HEK293 (cell line): ENCODE measurements around the gene MEGF6.

Source experiments
- CTCF ChIA-PET: fragments of 350-600 bp; formaldehyde crosslinking; extraction: SDS; loops from one replicate; lab custom pipeline; 2021; ENCODE audit warnings: antibody characterized with exemption; lab: Yijun Ruan, JAX
- POLR2A ChIA-PET: fragments of 300-600 bp; formaldehyde crosslinking; extraction: SDS; loops from one replicate; lab custom pipeline; 2020; ENCODE audit warnings: antibody characterized with exemption, inconsistent platforms; lab: Yijun Ruan, JAX
- H3K27ac ChIP-seq: fragments of 200-500 bp; sonication (Bioruptor generic); 2 replicates; pipeline ENCODE4 v1.5.1; 2014; ENCODE audit warnings: low read depth, low read length, control low read depth, inconsistent platforms; ENCODE audit errors: extremely low read depth
- H3K36me3 ChIP-seq, 2 experiments: fragments of 200-500 bp in 1 of 2; sonication (Bioruptor generic) in 1 of 2; 1 replicate in 1 of 2; 2 replicates in 1 of 2; pipeline ENCODE4 v1.5.1; 2014 to 2017; ENCODE audit warnings: inconsistent platforms in 2 of 2, low read length in 2 of 2; ENCODE audit not compliant: control insufficient read depth in 2 of 2, insufficient read depth in 1 of 2
- H3K4me1 ChIP-seq: fragments of 200-500 bp; sonication (Bioruptor generic); 2 replicates; pipeline ENCODE4 v1.5.1; 2014; ENCODE audit warnings: mild to moderate bottlenecking, low read length, inconsistent platforms; ENCODE audit not compliant: control insufficient read depth, insufficient read depth
- H3K4me3 ChIP-seq: 2 replicates; pipeline ENCODE4 v1.5.1; 2011; ENCODE audit warnings: low read depth, mild to moderate bottlenecking, control low read depth, low read length, moderate library complexity
- H3K9me3 ChIP-seq: fragments of 200-500 bp; sonication (Bioruptor generic); 2 replicates; pipeline ENCODE4 v1.5.1; 2014; ENCODE audit warnings: low read depth, low read length, inconsistent platforms; ENCODE audit not compliant: control insufficient read depth, insufficient read depth
- MEIS1 ChIP-seq: sonication (generic); formaldehyde crosslinking; IDR thresholded peaks from 2 replicates; pipeline ENCODE4 v1.8.1; 2022; ENCODE audit warnings: missing genetic modification reagents, mild to moderate bottlenecking, borderline replicate concordance
- ZBTB21 ChIP-seq: fragments of 450-650 bp; formaldehyde crosslinking; IDR thresholded peaks from 2 replicates; pipeline ENCODE4 v1.5.1; 2017; ENCODE audit warnings: missing biosample characterization, missing genetic modification characterization
- ZNF140 ChIP-seq: fragments of 450-650 bp; formaldehyde crosslinking; IDR thresholded peaks from 2 replicates; pipeline ENCODE4 v1.5.1; 2016; ENCODE audit warnings: missing biosample characterization, missing genetic modification characterization
- ZNF211 ChIP-seq: fragments of 450-650 bp; formaldehyde crosslinking; IDR thresholded peaks from 2 replicates; pipeline ENCODE4 v1.5.1; 2016; ENCODE audit warnings: low read depth, missing biosample characterization, missing genetic modification characterization
- ZNF214 ChIP-seq: fragments of 450-650 bp; formaldehyde crosslinking; IDR thresholded peaks from 2 replicates; pipeline ENCODE4 v1.5.1; 2017; ENCODE audit warnings: missing biosample characterization, mild to moderate bottlenecking, missing genetic modification characterization, borderline replicate concordance
- ZNF394 ChIP-seq: fragments of 450-650 bp; formaldehyde crosslinking; IDR thresholded peaks from 2 replicates; pipeline ENCODE4 v1.5.1; 2016; ENCODE audit warnings: missing biosample characterization, missing genetic modification characterization, mild to moderate bottlenecking, moderate library complexity, borderline replicate concordance
- ZNF558 ChIP-seq: fragments of 450-650 bp; formaldehyde crosslinking; IDR thresholded peaks from 2 replicates; pipeline ENCODE4 v1.5.1; 2016; ENCODE audit warnings: missing biosample characterization, missing genetic modification characterization
- ZNF560 ChIP-seq: fragments of 450-650 bp; formaldehyde crosslinking; IDR thresholded peaks from 2 replicates; pipeline ENCODE4 v1.5.1; 2017; ENCODE audit warnings: missing biosample characterization, missing genetic modification characterization, borderline replicate concordance
- ZNF561 ChIP-seq: fragments of 450-650 bp; IDR thresholded peaks from 2 replicates; pipeline ENCODE4 v1.5.1; 2018; ENCODE audit warnings: missing biosample characterization, missing genetic modification characterization, borderline replicate concordance
- ZNF660 ChIP-seq: fragments of 450-650 bp; IDR thresholded peaks from 2 replicates; pipeline ENCODE4 v1.5.1; 2018; ENCODE audit warnings: missing biosample characterization, mild to moderate bottlenecking, missing genetic modification characterization
- TF ChIP-seq, protein P1 (sequence below): fragments of 450-650 bp; formaldehyde crosslinking; conservative IDR thresholded peaks from 2 replicates; pipeline ENCODE4 v1.5.1; 2016; ENCODE audit warnings: low read depth, missing biosample characterization, missing genetic modification characterization
- TF ChIP-seq, protein P2 (sequence below): fragments of 450-650 bp; formaldehyde crosslinking; IDR thresholded peaks from 2 replicates; pipeline ENCODE4 v1.5.1; 2016; ENCODE audit warnings: missing biosample characterization, missing genetic modification characterization
- TF ChIP-seq, protein P3 (sequence below): fragments of 450-650 bp; formaldehyde crosslinking; IDR thresholded peaks from 2 replicates; pipeline ENCODE4 v1.5.1; 2016; ENCODE audit warnings: missing biosample characterization, missing genetic modification characterization
- TF ChIP-seq, protein P4 (sequence below): fragments of 450-650 bp; IDR thresholded peaks from 2 replicates; pipeline ENCODE4 v1.5.1; 2018; ENCODE audit warnings: missing biosample characterization, missing genetic modification characterization
- TF ChIP-seq, protein P5 (sequence below): fragments of 450-650 bp; formaldehyde crosslinking; optimal IDR thresholded peaks from 2 replicates; pipeline ENCODE3; 2016; ENCODE audit warnings: missing biosample characterization, mild to moderate bottlenecking, missing genetic modification characterization

MEGF6 gene

DNA sequence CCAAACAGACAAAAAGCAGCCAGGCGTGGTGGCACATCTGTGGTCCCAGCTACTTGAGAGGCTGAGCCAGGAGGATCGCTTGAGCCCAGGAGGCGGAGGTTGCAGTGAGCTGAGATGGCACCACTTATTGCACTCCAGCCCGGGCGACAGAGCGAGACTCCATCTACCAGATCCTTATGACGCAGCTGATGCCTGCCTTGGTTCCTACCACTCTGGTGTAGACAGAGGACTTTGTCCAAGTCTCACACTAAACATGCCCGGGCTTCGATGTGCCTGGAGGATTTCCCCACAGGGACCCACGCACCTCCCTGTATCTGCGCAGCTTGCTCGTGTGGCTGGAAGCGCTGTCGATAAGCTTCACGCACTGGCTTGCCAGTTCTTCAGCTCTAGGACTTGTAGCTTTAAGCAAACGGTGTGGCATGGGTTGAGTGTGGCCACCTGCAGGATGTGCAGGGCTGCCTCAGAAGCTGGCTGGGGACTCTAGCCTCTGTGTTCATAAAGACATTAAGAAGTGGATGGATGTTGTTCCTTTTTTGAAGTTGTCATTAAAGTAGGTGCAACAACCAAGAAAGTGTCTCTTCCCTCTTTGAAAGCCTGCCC, 18.4 kb upstream of the MEGF6 start (continued):
- TF ChIP-seq, protein P1, sequence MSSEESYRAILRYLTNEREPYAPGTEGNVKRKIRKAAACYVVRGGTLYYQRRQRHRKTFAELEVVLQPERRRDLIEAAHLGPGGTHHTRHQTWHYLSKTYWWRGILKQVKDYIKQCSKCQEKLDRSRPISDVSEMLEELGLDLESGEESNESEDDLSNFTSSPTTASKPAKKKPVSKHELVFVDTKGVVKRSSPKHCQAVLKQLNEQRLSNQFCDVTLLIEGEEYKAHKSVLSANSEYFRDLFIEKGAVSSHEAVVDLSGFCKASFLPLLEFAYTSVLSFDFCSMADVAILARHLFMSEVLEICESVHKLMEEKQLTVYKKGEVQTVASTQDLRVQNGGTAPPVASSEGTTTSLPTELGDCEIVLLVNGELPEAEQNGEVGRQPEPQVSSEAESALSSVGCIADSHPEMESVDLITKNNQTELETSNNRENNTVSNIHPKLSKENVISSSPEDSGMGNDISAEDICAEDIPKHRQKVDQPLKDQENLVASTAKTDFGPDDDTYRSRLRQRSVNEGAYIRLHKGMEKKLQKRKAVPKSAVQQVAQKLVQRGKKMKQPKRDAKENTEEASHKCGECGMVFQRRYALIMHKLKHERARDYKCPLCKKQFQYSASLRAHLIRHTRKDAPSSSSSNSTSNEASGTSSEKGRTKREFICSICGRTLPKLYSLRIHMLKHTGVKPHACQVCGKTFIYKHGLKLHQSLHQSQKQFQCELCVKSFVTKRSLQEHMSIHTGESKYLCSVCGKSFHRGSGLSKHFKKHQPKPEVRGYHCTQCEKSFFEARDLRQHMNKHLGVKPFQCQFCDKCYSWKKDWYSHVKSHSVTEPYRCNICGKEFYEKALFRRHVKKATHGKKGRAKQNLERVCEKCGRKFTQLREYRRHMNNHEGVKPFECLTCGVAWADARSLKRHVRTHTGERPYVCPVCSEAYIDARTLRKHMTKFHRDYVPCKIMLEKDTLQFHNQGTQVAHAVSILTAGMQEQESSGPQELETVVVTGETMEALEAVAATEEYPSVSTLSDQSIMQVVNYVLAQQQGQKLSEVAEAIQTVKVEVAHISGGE: no peak
- TF ChIP-seq ZNF660 (tag by site-specific recombination) (no peak), ZNF560 (tag by site-specific recombination) (no peak), ZNF561 (tag by site-specific recombination) (no peak), MEIS1 (CRISPR knock-in tag) (no peak)

DNA sequence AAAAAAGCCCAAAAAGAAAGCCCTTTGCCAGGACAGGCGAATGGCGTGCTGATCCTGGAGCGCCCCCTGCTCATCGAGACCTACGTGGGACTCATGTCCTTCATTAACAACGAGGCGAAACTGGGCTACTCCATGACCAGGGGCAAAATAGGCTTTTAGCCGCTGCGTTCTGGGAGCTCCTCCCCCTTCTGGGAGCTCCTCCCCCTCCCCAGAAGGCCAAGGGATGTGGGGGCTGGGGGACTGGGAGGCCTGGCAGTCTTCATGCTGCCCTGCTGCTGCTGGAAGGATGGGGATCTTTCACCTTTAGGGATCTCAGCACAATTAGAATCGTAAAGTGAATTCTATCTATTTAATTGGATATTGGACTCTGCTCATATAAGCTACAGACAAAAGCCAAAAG, 17.1 kb upstream of the MEGF6 start:
- H3K4me1 ChIP-seq: no peaks in the 10 kb centered on the region
- H3K27ac ChIP-seq: no peak overlapping the region
- no peaks in the 10 kb centered on the region for H3K9me3 ChIP-seq
- H3K4me3 ChIP-seq: no peak overlapping the region
- peaks cover 13 to 66% of the 10 kb centered on the region in 2 experiments for H3K36me3 ChIP-seq
- ChIA-PET POLR2A (no interaction called here), CTCF (interaction anchor here (0.6 to 2.3 kb wide), 7 partner anchors 8 to 1293 kb away, joined by 3 to 9 read pairs (median 5); no protein-coding TSS in a partner anchor)
- TF ChIP-seq, protein P2, sequence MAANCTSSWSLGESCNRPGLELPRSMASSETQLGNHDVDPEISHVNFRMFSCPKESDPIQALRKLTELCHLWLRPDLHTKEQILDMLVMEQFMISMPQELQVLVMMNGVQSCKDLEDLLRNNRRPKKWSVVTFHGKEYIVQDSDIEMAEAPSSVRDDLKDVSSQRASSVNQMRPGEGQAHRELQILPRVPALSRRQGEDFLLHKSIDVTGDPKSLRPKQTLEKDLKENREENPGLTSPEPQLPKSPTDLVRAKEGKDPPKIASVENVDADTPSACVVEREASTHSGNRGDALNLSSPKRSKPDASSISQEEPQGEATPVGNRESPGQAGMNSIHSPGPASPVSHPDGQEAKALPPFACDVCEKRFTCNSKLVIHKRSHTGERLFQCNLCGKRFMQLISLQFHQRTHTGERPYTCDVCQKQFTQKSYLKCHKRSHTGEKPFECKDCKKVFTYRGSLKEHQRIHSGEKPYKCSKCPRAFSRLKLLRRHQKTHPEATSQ (tag by site-specific recombination): no peak
- TF ChIP-seq, all 188 proteins: peak for 0

DNA sequence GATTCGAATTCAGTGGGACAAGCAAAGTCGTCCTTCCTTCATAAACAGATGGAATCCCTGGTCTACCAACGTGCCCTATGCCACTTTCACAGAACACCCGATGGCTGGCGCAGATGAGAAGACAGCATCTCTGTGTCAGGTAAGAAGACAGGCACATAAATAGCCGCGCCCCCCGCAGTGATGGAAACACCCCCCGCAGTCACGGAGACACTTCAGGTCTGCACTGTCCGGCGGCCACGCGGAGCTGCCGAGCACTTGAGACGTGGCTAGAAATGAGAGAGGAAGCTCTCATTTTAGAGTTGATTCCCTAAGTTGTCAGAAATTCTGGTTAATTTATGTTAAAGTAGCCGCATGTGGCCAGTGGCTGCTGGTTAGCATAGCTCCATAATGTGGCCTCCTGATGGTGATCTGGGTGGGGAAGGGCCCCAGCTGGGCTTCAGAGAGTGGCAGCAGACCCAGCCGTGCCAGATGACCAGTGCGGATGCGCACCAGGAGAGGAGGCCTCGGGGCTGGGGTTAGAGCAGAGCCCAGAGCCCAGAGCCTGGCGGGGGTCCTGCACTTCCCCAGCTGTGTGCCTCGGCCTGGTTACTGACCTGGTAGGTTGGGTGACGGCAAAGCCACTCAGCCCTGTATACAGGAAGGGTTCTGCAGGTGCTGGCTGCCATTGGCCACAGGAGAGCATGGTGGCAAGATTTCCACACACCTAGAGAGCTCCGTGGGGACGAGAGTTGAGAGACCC, 16.4 kb upstream of the MEGF6 start:
- ChIA-PET POLR2A (interaction anchor here (0.6 kb wide), 1 partner anchor 228 kb away, joined by 3 read pairs; no protein-coding TSS in a partner anchor), CTCF (interaction anchor here (0.6 to 1.9 kb wide), 5 partner anchors 97 to 1292 kb away, joined by 3 to 8 read pairs (median 3); no protein-coding TSS in a partner anchor)
- Histone ChIP-seq H3K4me1 (no peaks in the 10 kb centered on the region), H3K9me3 (no peaks in the 10 kb centered on the region), H3K27ac (no peak overlapping the region), H3K4me3 (no peak overlapping the region), H3K36me3 (peaks cover 13 to 59% of the 10 kb centered on the region in 2 experiments)
- TF ChIP-seq ZNF140 (tag by site-specific recombination): no peak
- TF ChIP-seq ZBTB21 (tag by site-specific recombination): no peak
- no peak for TF ChIP-seq ZNF211
- no peak for TF ChIP-seq ZNF558
- TF ChIP-seq, protein P3, sequence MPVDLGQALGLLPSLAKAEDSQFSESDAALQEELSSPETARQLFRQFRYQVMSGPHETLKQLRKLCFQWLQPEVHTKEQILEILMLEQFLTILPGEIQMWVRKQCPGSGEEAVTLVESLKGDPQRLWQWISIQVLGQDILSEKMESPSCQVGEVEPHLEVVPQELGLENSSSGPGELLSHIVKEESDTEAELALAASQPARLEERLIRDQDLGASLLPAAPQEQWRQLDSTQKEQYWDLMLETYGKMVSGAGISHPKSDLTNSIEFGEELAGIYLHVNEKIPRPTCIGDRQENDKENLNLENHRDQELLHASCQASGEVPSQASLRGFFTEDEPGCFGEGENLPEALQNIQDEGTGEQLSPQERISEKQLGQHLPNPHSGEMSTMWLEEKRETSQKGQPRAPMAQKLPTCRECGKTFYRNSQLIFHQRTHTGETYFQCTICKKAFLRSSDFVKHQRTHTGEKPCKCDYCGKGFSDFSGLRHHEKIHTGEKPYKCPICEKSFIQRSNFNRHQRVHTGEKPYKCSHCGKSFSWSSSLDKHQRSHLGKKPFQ: no peak
- TF ChIP-seq, protein P4, sequence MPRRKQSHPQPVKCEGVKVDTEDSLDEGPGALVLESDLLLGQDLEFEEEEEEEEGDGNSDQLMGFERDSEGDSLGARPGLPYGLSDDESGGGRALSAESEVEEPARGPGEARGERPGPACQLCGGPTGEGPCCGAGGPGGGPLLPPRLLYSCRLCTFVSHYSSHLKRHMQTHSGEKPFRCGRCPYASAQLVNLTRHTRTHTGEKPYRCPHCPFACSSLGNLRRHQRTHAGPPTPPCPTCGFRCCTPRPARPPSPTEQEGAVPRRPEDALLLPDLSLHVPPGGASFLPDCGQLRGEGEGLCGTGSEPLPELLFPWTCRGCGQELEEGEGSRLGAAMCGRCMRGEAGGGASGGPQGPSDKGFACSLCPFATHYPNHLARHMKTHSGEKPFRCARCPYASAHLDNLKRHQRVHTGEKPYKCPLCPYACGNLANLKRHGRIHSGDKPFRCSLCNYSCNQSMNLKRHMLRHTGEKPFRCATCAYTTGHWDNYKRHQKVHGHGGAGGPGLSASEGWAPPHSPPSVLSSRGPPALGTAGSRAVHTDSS (tag by site-specific recombination): no peak
- TF ChIP-seq, protein P5, sequence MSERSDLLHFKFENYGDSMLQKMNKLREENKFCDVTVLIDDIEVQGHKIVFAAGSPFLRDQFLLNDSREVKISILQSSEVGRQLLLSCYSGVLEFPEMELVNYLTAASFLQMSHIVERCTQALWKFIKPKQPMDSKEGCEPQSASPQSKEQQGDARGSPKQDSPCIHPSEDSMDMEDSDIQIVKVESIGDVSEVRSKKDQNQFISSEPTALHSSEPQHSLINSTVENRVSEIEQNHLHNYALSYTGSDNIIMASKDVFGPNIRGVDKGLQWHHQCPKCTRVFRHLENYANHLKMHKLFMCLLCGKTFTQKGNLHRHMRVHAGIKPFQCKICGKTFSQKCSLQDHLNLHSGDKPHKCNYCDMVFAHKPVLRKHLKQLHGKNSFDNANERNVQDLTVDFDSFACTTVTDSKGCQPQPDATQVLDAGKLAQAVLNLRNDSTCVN (tag by site-specific recombination): no peak
- TF ChIP-seq ZNF394 (tag by site-specific recombination): no peak
- TF ChIP-seq ZNF214 (tag by site-specific recombination): no peak
